ENCODE measurements around the gene IFNLR1. TPM values are rescaled to one million over a fixed set of nuclear protein-coding genes. Genes with fewer than 3 reads are reported as not detected.

IFNLR1 gene
- total and polyA plus RNA-seq, 3 experiments from 2014 or later = 3.1 to 6.1 (median 5.4) TPM

DNA sequence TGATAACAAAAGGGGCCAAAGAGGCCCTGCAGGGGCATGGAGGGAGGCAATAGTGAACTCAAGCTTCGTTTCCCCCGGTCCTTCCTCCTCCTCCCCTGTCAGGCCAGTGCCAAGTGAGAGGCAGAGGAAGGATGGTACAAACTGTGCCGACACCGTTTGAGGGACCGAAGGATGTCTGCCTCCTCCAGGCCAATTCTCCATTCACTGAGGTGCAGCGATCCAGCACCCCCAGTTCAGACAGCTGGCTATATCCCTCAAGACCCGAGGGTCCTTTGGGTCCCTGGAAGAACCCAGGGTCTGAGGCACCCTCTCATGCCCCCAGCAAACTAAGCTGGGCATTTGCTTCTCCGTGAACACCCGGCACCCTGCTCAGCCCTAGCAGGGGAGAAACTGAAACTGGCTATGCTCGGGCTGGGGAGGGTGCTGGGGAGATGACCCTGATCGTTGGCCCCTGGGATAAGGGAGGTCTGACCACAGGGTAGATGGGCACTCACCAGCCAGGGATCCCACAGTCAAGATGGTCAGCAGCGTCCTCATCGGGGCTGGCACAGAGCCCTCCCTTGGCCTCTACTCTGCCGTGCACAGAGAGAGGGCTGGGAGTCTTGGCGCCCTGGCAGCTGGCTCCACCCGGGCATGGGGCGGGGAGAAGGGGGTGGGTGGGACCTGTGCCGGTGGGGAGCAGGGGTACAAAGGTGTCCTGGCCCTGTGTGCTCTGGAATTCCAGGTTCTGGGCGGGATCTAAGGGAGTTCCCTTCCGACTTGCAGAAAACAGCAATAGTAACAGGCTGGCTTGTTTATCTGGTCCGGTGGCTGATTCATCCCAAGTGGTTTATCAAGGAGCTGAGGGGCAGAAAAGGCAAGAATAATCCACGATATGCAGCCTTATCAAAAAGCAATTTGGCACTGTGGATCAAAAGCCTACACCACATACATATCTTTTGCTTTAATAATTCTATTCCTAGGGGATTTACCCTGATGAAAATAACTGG, 44.2 kb downstream of the IFNLR1 start, which contains the start of gene IL22RA1:
Gene IL22RA1, minus strand, starts transcription at position 595 of the 989 bp plus-strand sequence. Its CDS starts 58 bp downstream, at position 537.
- H3K4me1 Mint-ChIP-seq = peaks cover 0 to 5% (median 3%) of the 10 kb centered on the region in 3 donors
- Histone ChIP-seq H3K27me3 (ENCODE audit: insufficient read depth, low read length, poor library complexity, severe bottlenecking) (no peaks in the 10 kb centered on the region), H3K36me3 (ENCODE audit: insufficient read depth, low read length) (no peaks in the 10 kb centered on the region), H3K9me3 (ENCODE audit: low read length) (no peaks in the 10 kb centered on the region), H3K4me3 (ENCODE audit: low read length) (no peak within 1 kb of the TSS), H3K27ac (ENCODE audit: low read depth, low read length) (no peak within 1 kb of the TSS), H3K4me1 (ENCODE audit: insufficient read depth, low read length) (no peaks in the 10 kb centered on the region)
- no peaks in the 10 kb centered on the region for H3K9me3 Mint-ChIP-seq
- POLR2A ChIA-PET = interaction anchor here (0.7 kb wide), 1 partner anchor 196 kb away, joined by 4 read pairs; no protein-coding TSS in a partner anchor
- no peaks in the 10 kb centered on the region for H3K36me3 Mint-ChIP-seq
- DNase-seq = no peak
- no peak within 1 kb of the TSS for H3K27ac Mint-ChIP-seq
- H3K27me3 Mint-ChIP-seq = peaks cover 16 to 32% of the 10 kb centered on the region in 2 donors
- H3K4me3 Mint-ChIP-seq = no peak within 1 kb of the TSS
- CTCF ChIA-PET = interaction anchor here (1.2 kb wide), 1 partner anchor 7 kb away, joined by 7 read pairs; no protein-coding TSS in a partner anchor

DNA sequence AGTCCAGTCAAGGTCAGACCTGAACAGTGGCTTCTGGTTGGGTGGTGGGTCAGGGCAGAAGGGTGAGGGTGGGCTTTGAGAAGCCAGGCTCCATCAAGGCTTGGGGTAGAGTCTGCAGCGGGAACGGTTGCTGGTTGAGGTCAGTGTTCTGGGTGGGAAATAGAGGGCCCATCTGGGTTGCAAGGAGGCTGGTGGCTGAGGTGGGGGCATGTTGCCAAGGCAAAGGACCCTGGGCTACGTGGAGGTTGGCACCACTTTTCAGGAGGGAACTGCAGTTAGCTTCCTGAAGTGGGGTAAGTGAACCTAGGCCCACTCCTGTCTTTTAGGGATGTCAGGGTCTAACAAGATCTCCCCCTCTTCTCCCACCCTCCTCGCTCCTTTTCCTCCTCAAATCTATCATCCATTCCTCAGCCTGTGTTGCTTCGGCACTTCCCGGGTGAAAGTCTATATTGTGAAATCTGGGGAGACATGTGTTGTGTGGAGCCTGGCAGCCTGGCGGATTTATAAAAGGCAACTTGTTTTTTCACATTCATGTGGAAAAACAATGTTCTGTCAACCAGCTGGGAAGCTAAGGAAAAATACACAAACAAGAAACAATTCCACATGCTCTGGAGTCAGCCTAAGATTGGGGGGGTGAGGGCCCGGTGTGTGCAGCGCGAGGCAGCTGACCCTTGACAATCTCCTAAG, 45.6 kb downstream of the IFNLR1 start:
- no peaks in the 10 kb centered on the region for H3K36me3 ChIP-seq (ENCODE audit: insufficient read depth, low read length)

GRCh38 chr1:24140741-24141181, 46.3 kb downstream of the IFNLR1 start:
- no peaks in the 10 kb centered on the region for H3K9me3 Mint-ChIP-seq
- CTCF ChIA-PET = no interaction called here
- peaks cover 15 to 27% of the 10 kb centered on the region in 2 donors for H3K27me3 Mint-ChIP-seq
- H3K4me1 ChIP-seq (ENCODE audit: insufficient read depth, low read length) = no peaks in the 10 kb centered on the region
- no peaks in the 10 kb centered on the region for H3K27me3 ChIP-seq (ENCODE audit: insufficient read depth, low read length, poor library complexity, severe bottlenecking)
- H3K36me3 ChIP-seq (ENCODE audit: insufficient read depth, low read length) = no peaks in the 10 kb centered on the region
- no peak for DNase-seq
- POLR2A ChIA-PET = no interaction called here
- H3K27ac Mint-ChIP-seq = no peak overlapping the region
- peaks cover 0 to 5% (median 3%) of the 10 kb centered on the region in 3 donors for H3K4me1 Mint-ChIP-seq
- no peaks in the 10 kb centered on the region for H3K9me3 ChIP-seq (ENCODE audit: low read length)
- H3K27ac ChIP-seq (ENCODE audit: low read depth, low read length) = no peak overlapping the region
- no peak overlapping the region for H3K4me3 Mint-ChIP-seq
- no peaks in the 10 kb centered on the region for H3K36me3 Mint-ChIP-seq
- H3K4me3 ChIP-seq (ENCODE audit: low read length) = no peak overlapping the region

More for the DNA sequence above, 45.6 kb downstream of the IFNLR1 start:
- DNase-seq = no peak
- Mint-ChIP-seq H3K4me3 (no peak overlapping the region), H3K27me3 (peaks cover 16 to 30% of the 10 kb centered on the region in 2 donors), H3K4me1 (peaks cover 0 to 5% (median 3%) of the 10 kb centered on the region in 3 donors), H3K27ac (no peak overlapping the region), H3K36me3 (no peaks in the 10 kb centered on the region), H3K9me3 (no peaks in the 10 kb centered on the region)
- H3K9me3 ChIP-seq (ENCODE audit: low read length) = no peaks in the 10 kb centered on the region
- no peak overlapping the region for H3K27ac ChIP-seq (ENCODE audit: low read depth, low read length)
- no peaks in the 10 kb centered on the region for H3K27me3 ChIP-seq (ENCODE audit: insufficient read depth, low read length, poor library complexity, severe bottlenecking)
- no peaks in the 10 kb centered on the region for H3K4me1 ChIP-seq (ENCODE audit: insufficient read depth, low read length)
- no peak overlapping the region for H3K4me3 ChIP-seq (ENCODE audit: low read length)
- ChIA-PET POLR2A (no interaction called here), CTCF (interaction anchor here (1.2 kb wide), 1 partner anchor 9 kb away, joined by 7 read pairs; no protein-coding TSS in a partner anchor)

DNA sequence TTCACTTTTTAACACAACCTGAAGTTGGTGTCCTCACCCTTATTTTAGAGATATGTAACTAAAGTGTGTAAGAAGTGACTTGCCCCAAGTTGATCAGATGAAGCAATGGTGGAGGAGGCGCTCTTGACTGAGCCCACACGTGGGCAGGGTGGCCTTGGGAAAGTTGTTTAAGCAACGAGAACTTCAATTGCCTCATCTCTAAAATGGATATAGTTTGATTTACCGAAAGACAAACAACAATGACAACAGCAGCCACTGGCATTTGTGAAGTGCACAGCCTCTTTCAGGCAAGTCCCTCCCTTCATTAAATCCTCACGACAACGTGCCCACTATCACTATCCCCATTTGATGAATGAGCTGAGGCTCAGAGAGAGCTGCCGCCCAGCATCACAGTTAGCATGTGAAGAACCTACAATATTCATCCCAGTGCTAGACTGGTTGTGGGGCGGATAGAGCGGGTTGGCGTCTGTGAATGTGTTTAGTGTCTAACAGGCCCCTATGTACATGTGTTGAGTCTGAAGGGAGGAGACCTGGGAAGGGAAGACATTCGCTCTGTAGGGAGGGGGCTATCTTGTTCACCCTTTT, 47.2 kb downstream of the IFNLR1 start:
- Mint-ChIP-seq H3K27me3 (peaks cover 13 to 25% of the 10 kb centered on the region in 2 donors), H3K27ac (peak overlapping the region in 1 of 8 donors; percentile 47), H3K9me3 (no peaks in the 10 kb centered on the region), H3K4me3 (no peak overlapping the region), H3K4me1 (peaks cover 0 to 5% (median 3%) of the 10 kb centered on the region in 3 donors), H3K36me3 (no peaks in the 10 kb centered on the region)
- ChIA-PET POLR2A (no interaction called here), CTCF (interaction anchor here (1.0 kb wide), 1 partner anchor 27 kb away, joined by 3 read pairs; no protein-coding TSS in a partner anchor)
- Histone ChIP-seq H3K36me3 (ENCODE audit: insufficient read depth, low read length) (no peaks in the 10 kb centered on the region), H3K4me3 (ENCODE audit: low read length) (no peak overlapping the region), H3K9me3 (ENCODE audit: low read length) (no peaks in the 10 kb centered on the region), H3K27ac (ENCODE audit: low read depth, low read length) (no peak overlapping the region), H3K4me1 (ENCODE audit: insufficient read depth, low read length) (no peaks in the 10 kb centered on the region), H3K27me3 (ENCODE audit: insufficient read depth, low read length, poor library complexity, severe bottlenecking) (no peaks in the 10 kb centered on the region)
- no peak for DNase-seq

DNA sequence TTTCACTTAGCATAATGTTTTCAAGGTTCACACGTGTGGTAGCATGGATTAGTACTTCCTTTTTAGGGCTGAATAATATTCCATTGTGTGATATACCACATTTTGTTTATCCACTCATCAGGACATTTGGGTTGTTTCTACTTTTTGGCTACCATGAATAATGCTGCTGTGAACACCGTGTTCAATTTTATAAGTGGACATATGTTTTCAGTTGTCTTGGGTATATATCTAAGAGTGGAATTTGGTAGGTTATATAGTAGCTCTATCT, 47.9 kb downstream of the IFNLR1 start:
- CTCF ChIA-PET = interaction anchor here (1.0 kb wide), 1 partner anchor 28 kb away, joined by 3 read pairs; no protein-coding TSS in a partner anchor
- peaks cover 7 to 28% of the 10 kb centered on the region in 2 donors for H3K27me3 Mint-ChIP-seq

DNA sequence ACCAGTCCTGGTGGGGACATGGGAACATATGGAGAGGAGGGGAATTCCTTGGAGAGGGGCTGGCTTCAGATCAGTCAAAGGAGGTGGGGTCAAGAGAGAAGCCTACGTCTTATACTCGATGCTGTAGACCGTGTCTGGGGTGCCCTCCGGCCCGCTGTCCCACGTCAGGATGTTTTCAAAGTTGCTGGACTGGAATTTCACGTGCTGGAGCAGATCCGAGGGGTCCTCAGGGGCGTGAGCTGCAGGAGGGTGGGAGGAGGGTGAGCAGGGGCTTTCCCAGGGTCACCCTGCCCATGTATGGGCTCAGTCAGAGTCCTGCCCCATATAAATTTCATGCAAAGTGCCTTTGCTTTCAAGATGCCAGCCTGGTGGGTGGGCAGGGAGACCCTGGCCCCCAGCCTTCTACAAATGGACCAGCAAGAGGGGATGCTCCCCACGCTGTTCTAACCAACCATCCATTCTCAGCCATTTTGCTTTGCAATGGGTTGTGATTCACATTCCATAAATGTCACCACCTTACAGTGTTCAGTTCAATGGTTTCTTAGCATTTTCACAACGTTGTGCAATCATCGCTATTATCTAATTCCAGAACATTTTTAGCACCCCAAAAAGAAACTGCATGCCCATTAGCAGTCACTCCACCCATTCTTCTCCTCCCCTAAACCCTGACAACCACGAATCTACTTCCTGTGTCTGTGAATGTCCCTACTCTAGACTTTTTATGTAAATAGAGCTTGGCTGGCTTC, 48.4 kb downstream of the IFNLR1 start:
- Histone ChIP-seq H3K4me1 (ENCODE audit: insufficient read depth, low read length) (no peaks in the 10 kb centered on the region), H3K9me3 (ENCODE audit: low read length) (no peaks in the 10 kb centered on the region), H3K36me3 (ENCODE audit: insufficient read depth, low read length) (no peaks in the 10 kb centered on the region), H3K27me3 (ENCODE audit: insufficient read depth, low read length, poor library complexity, severe bottlenecking) (no peaks in the 10 kb centered on the region), H3K4me3 (ENCODE audit: low read length) (no peak overlapping the region), H3K27ac (ENCODE audit: low read depth, low read length) (no peak overlapping the region)
- Mint-ChIP-seq H3K4me3 (no peak overlapping the region), H3K9me3 (no peaks in the 10 kb centered on the region), H3K4me1 (peaks cover 0 to 5% (median 3%) of the 10 kb centered on the region in 3 donors), H3K36me3 (no peaks in the 10 kb centered on the region), H3K27ac (no peak overlapping the region), H3K27me3 (peaks cover 8 to 31% of the 10 kb centered on the region in 2 donors)
- no peak for DNase-seq
- CTCF ChIA-PET = no interaction called here
- POLR2A ChIA-PET = no interaction called here

More for the DNA sequence above, 47.9 kb downstream of the IFNLR1 start:
- Histone ChIP-seq H3K4me3 (ENCODE audit: low read length) (no peak overlapping the region), H3K36me3 (ENCODE audit: insufficient read depth, low read length) (no peaks in the 10 kb centered on the region), H3K9me3 (ENCODE audit: low read length) (no peaks in the 10 kb centered on the region), H3K27me3 (ENCODE audit: insufficient read depth, low read length, poor library complexity, severe bottlenecking) (no peaks in the 10 kb centered on the region), H3K4me1 (ENCODE audit: insufficient read depth, low read length) (no peaks in the 10 kb centered on the region), H3K27ac (ENCODE audit: low read depth, low read length) (no peak overlapping the region)
- Mint-ChIP-seq H3K27ac (no peak overlapping the region), H3K4me1 (peaks cover 0 to 5% (median 3%) of the 10 kb centered on the region in 3 donors), H3K4me3 (no peak overlapping the region), H3K9me3 (no peaks in the 10 kb centered on the region), H3K36me3 (no peaks in the 10 kb centered on the region)
- DNase-seq = no peak
- POLR2A ChIA-PET = no interaction called here

- ChIA-PET CTCF (no interaction called here), POLR2A (no interaction called here)
- H3K36me3 Mint-ChIP-seq = no peaks in the 10 kb centered on the region
- no peaks in the 10 kb centered on the region for H3K9me3 Mint-ChIP-seq
- Histone ChIP-seq H3K36me3 (ENCODE audit: insufficient read depth, low read length) (no peaks in the 10 kb centered on the region), H3K4me1 (ENCODE audit: insufficient read depth, low read length) (no peaks in the 10 kb centered on the region), H3K27me3 (ENCODE audit: insufficient read depth, low read length, poor library complexity, severe bottlenecking) (no peaks in the 10 kb centered on the region), H3K27ac (ENCODE audit: low read depth, low read length) (no peak overlapping the region), H3K4me3 (ENCODE audit: low read length) (no peak overlapping the region), H3K9me3 (ENCODE audit: low read length) (no peaks in the 10 kb centered on the region)
- H3K4me1 Mint-ChIP-seq = peaks cover 0 to 5% (median 3%) of the 10 kb centered on the region in 3 donors
- H3K27ac Mint-ChIP-seq = no peak overlapping the region
- H3K27me3 Mint-ChIP-seq = peaks cover 8 to 35% of the 10 kb centered on the region in 2 donors
- DNase-seq = no peak
- H3K4me3 Mint-ChIP-seq = no peak overlapping the region
These were observed 50.0 kb downstream of the IFNLR1 start for GRCh38 chr1:24136956-24137539.
